Neuron (in vitro differentiated cells): ENCODE measurements around the gene CHKB.
A peak's percentile ranks its signal among the peaks of the same experiment; 100 is the strongest.

ENCODE experiments used
- H2AFZ ChIP-seq: one replicate; pipeline ENCODE4 v1.6.1; 2013; ENCODE audit warnings: low read depth, mild to moderate bottlenecking, inconsistent platforms, low read length, moderate library complexity
- H3K27me3 ChIP-seq: one replicate; pipeline ENCODE4 v1.6.1; 2013; ENCODE audit warnings: low read length; ENCODE audit not compliant: insufficient read depth
- H3K36me3 ChIP-seq: one replicate; pipeline ENCODE4 v1.6.1; 2013; ENCODE audit warnings: low read length; ENCODE audit not compliant: insufficient read depth
- H3K4me1 ChIP-seq: one replicate; pipeline ENCODE4 v1.6.1; 2013; ENCODE audit warnings: low read length; ENCODE audit not compliant: insufficient read depth
- H3K4me3 ChIP-seq: 2 replicates; pipeline ENCODE4 v1.5.1; 2013; ENCODE audit warnings: mild to moderate bottlenecking, low read length, moderate library complexity
- H3K9me3 ChIP-seq: one replicate; pipeline ENCODE4 v1.6.1; 2013; ENCODE audit warnings: low read length

Gene CHKB, protein sequence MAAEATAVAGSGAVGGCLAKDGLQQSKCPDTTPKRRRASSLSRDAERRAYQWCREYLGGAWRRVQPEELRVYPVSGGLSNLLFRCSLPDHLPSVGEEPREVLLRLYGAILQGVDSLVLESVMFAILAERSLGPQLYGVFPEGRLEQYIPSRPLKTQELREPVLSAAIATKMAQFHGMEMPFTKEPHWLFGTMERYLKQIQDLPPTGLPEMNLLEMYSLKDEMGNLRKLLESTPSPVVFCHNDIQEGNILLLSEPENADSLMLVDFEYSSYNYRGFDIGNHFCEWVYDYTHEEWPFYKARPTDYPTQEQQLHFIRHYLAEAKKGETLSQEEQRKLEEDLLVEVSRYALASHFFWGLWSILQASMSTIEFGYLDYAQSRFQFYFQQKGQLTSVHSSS

DNA sequence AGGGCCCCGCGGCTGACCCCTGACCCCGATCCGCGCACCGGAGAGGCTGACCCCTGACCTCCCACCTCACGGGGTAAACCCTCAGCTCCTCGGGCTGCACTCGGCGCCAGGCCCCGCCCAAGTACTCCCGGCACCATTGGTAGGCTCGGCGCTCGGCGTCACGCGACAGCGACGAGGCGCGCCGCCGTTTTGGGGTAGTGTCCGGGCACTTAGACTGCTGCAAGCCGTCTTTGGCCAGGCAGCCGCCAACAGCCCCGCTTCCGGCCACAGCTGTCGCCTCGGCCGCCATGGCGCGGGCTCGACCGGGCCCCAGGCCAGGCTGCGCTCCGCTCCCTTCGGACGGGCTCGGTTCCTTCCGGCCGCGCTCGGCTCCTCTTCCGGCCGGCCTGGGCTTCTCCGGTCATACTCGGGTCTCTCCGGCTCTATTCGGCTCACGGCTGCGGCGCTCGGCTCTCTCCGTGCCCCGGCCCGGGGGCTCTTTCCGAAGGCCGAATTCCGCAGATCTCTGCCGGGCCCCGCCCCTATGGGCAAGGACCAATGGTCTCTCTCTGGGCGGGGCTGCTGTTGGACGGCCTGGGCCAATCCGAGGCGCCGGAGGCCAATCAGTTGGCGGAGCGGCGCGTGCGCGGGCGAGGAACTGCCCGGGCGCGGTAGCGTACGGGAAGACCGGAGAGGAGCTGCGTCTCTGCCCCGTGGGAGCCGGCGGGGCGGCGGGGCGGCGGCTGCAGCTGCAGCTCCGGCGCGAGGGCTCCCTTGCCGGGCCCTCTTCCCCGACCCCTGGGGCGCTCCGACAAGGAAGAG, at the start of gene CHKB:
Gene CHKB (minus strand): TSS at position 357 of the 801 bp plus-strand sequence. CDS start 68 bp downstream, at position 289.
- Histone ChIP-seq H3K27me3 (no peaks in the 10 kb centered on the region), H3K4me3 (peak within 1 kb of the TSS; percentile 86), H2AFZ (peak within 1 kb of the TSS; percentile 82), H3K4me1 (peaks cover 13% of the 10 kb centered on the region), H3K36me3 (peaks cover 28% of the 10 kb centered on the region), H3K9me3 (no peaks in the 10 kb centered on the region)

- no peaks in the 10 kb centered on the region for H3K9me3 ChIP-seq
- H3K36me3 ChIP-seq: no peaks in the 10 kb centered on the region
- H3K27me3 ChIP-seq: no peaks in the 10 kb centered on the region
Observed at GRCh38 chr22:50630376-50630775, 47.7 kb upstream of the CHKB start.

GRCh38 chr22:50628543-50629134, 46.0 kb upstream of the CHKB start:
- Histone ChIP-seq H3K36me3 (no peaks in the 10 kb centered on the region), H2AFZ (no peak overlapping the region), H3K9me3 (no peaks in the 10 kb centered on the region), H3K27me3 (no peaks in the 10 kb centered on the region), H3K4me3 (peak overlapping the region; percentile 56), H3K4me1 (peaks cover 27% of the 10 kb centered on the region)

More at GRCh38 chr22:50630376-50630775, 47.7 kb upstream of the CHKB start:
- no peak overlapping the region for H3K4me3 ChIP-seq
- H2AFZ ChIP-seq: no peak overlapping the region
- peaks cover 27% of the 10 kb centered on the region for H3K4me1 ChIP-seq

DNA sequence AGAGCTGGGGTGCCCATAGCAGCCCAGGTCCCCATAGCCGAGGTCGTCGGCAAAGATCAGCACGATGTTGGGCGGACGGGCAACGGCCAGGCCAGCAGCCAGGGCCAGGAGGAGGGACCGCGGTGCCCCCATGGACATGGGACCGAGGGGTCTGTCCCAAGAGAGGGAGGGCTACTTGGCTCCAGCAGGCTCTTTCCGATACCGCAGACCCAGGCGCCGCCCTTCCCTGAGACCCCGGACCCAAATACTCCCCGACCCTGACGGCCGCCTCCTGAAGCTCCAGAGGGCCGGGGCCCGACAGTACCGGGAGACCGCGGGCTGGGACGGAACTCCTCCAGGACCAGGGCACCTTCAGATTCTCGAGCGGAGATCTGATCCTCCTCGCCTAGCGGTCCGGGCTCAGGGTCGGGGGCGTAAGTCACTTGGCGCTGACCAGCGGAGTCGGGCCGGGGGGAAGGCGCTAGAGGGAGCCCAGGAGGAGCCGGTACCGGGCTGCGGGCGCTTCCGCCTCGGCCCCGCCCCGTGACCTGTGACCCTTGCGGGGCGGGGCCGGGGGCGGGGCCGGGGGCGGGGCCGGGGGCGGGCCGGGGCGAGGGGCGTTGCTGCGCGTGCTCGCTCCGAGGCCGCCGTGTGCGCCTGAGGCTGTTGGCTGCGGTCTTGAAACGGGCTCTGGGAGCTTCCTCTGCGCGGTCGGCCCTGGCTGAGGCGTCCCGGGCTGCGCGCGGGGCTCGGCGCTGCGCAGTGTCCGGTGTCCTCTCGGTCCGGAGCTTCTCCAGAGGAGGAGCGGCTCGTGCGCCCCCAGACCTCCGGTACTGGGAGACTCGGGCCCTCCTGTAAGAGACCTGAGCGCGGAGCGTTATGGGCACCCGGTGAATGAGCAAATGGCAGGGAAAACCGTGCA, 45.2 kb upstream of the CHKB start, which contains the start of gene ARSA:
Gene ARSA (minus strand): TSS at position 511 of the 901 bp plus-strand sequence. CDS start 373 bp downstream, at position 138.
- Histone ChIP-seq H3K9me3 (no peaks in the 10 kb centered on the region), H2AFZ (peak within 1 kb of the TSS; percentile 68), H3K36me3 (no peaks in the 10 kb centered on the region), H3K4me3 (peak within 1 kb of the TSS; percentile 56), H3K27me3 (no peaks in the 10 kb centered on the region), H3K4me1 (peaks cover 27% of the 10 kb centered on the region)

DNA sequence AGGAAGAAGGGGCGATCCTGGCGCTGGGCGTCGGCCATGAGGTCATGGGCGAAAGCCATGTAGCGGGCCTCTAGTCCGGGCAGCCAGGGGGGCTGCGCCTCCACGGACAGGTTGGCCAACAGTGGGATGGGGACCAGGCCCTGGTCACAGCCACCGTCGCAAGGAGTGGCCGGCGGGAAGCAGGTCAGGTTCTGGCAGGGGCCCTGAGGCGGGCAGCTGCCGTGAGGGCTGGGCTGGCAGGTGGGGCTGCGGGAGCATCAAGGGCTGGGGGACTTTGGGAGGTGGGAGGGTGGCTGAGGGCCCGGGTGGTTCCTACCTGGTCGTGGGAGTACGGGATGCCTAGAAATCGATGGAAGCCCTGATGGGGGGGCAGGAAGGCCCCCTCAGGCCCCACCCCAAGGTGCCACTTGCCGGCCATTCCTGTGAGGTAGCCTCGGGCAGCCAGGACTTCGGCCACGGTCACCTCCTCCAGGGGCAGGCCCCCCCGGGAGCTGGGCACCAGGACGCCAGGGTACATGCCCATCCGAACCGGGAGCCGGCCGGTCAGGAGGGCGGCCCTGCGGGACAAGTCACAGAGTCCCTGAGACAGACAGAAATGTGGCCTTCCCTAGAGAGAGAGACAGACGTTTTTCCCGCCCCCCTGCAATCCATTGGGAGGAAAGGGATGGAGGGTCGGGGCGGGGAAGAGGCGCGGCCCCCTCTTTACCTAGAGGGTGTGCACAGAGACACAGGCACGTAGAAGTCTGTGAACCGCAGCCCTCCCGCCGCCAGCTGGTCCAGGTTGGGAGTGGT, 44.4 kb upstream of the CHKB start:
- Histone ChIP-seq H3K27me3 (no peaks in the 10 kb centered on the region), H3K4me3 (peak overlapping the region; percentile 56), H2AFZ (peak overlapping the region; percentile 68), H3K9me3 (no peaks in the 10 kb centered on the region), H3K4me1 (peaks cover 33% of the 10 kb centered on the region), H3K36me3 (no peaks in the 10 kb centered on the region)

DNA sequence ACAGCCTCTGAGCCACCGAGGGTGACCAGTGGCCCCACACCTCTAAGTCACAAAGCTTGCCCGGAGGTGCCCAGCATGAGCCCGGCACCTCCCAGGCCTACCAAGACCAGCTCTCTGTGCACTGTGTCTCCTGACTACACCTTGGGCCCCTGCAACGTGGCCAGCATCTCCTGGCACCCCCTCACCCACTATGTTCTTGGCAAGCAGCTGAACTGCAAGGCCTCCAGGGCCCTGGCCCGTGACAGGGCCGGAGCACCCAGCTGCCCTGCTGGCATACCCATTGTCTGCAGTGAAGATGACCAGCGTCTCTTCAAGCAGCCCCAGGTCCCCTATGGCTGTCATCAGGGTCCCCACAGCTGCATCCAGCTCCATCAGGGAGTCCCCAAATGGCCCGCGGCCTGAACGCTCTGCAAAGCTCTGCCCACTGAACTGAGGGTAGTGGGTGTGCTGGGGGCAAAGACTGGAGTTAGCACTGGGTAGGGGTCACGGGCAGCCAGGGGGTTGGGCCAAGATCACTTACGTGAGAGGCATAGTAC, 43.7 kb upstream of the CHKB start:
- no peaks in the 10 kb centered on the region for H3K36me3 ChIP-seq
- H3K4me1 ChIP-seq: peaks cover 39% of the 10 kb centered on the region
- no peaks in the 10 kb centered on the region for H3K9me3 ChIP-seq
- no peaks in the 10 kb centered on the region for H3K27me3 ChIP-seq
- no peak overlapping the region for H2AFZ ChIP-seq
- no peak overlapping the region for H3K4me3 ChIP-seq

DNA sequence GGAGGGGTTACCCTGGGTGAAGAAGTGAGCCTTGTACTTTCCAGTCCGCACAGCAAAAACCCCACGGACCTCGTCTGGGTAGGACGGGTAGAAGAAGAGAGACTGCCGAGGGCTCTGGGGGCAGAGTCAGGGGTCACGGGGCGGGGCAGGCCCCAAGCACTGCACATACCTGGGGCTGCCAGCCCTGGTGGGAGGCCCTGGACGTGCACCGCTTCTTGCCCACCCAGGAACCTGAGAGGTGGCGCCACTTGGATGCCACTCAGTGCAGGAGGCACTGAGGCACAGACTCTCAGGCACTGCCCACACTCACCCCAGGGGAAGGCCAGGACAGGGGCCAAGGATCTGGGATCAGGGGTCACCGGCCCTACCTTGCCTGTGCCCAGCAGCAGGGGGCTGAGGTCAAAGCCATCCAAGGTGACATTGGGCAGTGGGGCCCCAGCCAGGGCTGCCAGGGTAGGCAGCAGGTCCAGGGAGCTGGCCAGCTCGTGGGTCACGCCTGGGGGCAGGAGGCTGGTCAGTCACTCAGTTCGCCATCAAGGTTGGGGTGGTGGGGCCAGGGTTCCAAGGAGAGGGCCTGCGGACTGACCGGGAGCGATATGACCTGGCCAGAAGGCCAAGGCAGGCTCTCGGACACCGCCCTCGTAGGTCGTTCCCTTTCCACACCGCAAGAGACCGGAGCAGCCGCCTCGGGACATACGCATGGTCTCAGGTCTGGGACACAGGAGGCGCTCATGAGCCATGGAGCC, 43.1 kb upstream of the CHKB start:
- no peaks in the 10 kb centered on the region for H3K36me3 ChIP-seq
- H3K9me3 ChIP-seq: no peaks in the 10 kb centered on the region
- peaks cover 40% of the 10 kb centered on the region for H3K4me1 ChIP-seq
- H3K4me3 ChIP-seq: no peak overlapping the region
- H2AFZ ChIP-seq: no peak overlapping the region
- H3K27me3 ChIP-seq: no peaks in the 10 kb centered on the region

GRCh38 chr22:50625131-50625567, 42.5 kb upstream of the CHKB start:
- H3K36me3 ChIP-seq: no peaks in the 10 kb centered on the region
- no peaks in the 10 kb centered on the region for H3K9me3 ChIP-seq
- H3K4me1 ChIP-seq: peaks cover 38% of the 10 kb centered on the region
- H2AFZ ChIP-seq: no peak overlapping the region
- H3K4me3 ChIP-seq: no peak overlapping the region
- no peaks in the 10 kb centered on the region for H3K27me3 ChIP-seq

DNA sequence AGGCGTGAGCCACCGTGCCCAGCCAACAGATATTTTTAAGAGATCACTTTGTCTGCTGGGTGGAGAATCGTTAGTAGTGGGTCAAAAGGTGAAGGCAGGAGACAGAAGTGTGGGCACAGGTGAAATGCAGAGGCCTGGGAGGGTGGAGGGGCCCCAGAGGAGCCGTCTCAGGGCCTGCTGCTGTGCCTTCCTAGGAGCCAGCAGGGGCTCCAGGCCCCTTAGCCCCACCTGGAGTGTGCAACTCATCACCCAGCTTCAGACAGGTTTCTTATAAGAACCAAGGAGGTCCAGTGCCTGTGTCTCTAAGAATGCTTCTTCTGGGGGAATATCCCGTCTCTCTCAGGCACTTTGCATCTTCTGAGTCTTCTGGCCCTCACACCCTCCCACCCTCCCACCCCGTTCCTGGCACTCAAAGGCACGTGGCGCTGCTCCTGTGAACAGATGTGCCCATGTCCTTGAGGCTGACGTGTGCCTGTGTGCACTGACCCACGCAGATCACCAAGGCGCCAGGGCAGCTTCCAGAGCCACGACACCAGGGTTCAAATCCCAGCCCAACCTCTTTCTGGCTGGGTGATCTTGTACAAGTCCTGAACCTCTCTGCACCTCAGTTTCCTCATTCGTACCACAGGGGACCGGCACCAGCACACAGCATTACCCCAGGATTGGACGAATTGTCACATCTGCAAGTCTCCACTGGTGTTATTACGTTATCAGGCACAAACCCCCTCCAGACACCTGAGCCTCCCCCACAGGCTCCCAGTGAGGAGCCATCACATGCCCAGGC, 41.9 kb upstream of the CHKB start:
- no peaks in the 10 kb centered on the region for H3K27me3 ChIP-seq
- H3K9me3 ChIP-seq: no peaks in the 10 kb centered on the region
- no peaks in the 10 kb centered on the region for H3K36me3 ChIP-seq
- H3K4me3 ChIP-seq: no peak overlapping the region
- no peak overlapping the region for H2AFZ ChIP-seq
- peaks cover 31% of the 10 kb centered on the region for H3K4me1 ChIP-seq

- Histone ChIP-seq H3K36me3 (no peaks in the 10 kb centered on the region), H3K9me3 (no peaks in the 10 kb centered on the region), H3K4me3 (no peak overlapping the region), H3K27me3 (no peaks in the 10 kb centered on the region), H2AFZ (no peak overlapping the region), H3K4me1 (peaks cover 22% of the 10 kb centered on the region)
Observed at GRCh38 chr22:50622723-50623327, 40.2 kb upstream of the CHKB start.
